Ammon's horn (tissue), 1 donor: ENCODE data around the gene USF2.

Experiments used
- DNase-seq: peaks from one replicate; pipeline ENCODE4 v3.0.0-alpha.2; 2016; ENCODE audit warnings: low spot score

Gene USF2

DNA sequence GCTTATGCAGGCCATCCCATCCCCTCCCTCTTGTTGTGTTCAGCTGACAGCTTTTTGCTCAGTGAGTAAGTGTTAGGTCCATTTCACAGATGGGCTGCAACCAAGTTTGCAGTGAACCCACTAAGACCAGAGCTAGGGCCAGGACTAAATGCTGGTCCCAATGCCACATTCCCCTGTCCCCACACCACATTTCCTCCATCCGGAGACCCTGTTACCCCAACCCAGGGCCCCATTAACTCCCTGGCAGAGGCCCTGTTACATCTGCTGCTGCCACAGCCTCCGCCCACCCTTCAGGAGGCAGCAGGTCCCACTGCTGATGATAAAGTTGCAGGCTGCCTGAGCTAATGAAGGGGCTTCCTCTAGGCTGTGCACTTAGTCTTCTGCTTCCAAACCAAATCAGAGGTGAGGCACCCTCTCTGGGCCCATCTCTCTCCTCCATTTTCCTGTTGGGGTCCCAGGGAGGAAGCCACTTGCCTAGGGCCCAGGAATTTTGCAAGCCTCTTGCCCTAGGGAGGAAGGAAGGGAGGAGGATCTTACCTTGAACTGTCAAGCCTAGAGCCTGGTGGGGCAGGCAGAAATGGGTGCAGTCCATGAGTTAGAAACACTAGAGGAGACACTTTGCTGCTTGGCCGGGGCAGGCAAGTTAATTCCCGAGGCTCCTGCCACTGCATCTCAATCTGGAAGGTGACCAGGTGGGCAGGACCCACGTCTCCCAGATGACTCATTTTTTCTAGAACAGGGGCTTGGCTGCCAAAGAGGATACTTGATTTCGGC is 3.4 kb upstream of the USF2 start:
- no peak for DNase-seq

DNA sequence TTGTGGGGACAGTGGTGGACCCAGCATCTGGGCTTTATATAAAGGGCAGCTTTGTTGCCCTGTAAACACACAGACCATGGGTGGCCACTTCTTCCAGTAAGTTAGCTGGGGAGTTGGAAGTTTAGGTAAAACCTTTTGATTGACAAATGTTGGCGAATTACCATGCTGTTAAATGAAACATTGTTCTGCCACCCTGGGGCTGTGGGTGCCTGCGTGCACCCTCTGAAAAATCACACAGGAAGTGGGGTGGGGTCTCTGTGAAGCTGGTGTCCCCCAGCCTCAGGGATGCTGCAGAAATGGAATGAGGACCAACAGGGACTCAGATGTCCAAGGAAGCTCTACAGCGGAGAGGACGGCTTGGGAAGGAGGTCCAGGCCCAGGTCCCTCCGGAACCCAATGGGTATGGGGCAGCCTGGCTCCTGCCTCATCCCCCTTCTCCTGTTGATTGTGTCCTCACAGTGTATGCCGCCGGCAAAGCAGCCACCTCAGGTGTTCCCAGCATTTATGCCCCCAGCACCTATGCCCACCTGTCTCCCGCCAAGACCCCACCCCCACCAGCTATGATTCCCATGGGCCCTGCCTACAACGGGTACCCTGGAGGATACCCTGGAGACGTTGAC is 2.8 kb upstream of the USF2 start:
- DNase-seq, result no peak

DNA sequence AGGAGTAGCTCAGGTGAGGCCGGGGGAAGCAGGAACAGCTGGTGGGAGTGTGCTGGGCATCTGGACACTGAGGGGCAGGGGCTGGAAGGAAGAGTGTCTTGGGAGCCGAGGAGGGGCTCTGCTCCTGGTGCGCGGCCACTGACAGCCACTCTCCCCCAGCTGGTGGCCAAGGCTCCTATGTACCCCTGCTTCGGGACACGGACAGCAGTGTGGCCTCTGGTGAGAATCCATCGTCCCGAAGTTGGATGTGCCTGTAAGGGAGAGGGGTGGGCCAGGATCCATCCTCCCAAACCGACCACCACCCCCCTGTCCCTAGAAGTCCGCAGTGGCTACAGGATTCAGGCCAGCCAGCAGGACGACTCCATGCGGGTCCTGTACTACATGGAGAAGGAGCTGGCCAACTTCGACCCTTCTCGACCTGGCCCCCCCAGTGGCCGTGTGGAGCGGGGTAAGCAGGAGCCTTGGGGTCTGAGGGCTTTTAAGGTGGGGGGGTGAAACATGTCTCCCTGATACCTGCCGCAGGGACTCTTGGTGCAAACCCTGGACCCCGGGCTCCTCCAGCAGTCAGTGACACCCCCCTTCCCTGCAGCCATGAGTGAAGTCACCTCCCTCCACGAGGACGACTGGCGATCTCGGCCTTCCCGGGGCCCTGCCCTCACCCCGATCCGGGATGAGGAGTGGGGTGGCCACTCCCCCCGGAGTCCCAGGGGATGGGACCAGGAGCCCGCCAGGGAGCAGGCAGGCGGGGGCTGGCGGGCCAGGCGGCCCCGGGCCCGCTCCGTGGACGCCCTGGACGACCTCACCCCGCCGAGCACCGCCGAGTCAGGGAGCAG is 2.0 kb upstream of the USF2 start:
- DNase-seq, result no peak

DNA sequence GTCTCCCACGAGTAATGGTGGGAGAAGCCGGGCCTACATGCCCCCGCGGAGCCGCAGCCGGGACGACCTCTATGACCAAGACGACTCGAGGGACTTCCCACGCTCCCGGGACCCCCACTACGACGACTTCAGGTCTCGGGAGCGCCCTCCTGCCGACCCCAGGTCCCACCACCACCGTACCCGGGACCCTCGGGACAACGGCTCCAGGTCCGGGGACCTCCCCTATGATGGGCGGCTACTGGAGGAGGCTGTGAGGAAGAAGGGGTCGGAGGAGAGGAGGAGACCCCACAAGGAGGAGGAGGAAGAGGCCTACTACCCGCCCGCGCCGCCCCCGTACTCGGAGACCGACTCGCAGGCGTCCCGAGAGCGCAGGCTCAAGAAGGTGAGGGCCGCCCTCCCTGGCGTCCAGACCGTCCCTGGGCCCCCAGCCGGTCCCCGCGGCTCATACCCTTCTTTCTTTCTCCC is 1.4 kb upstream of the USF2 start:
- peak; percentile 54 for DNase-seq

GRCh38 chr19:35267818-35268535 is 785 bp upstream of the USF2 start:
- peak; percentile 69 for DNase-seq

GRCh38 chr19:35269438-35270117 is 816 bp downstream of the USF2 start:
- DNase-seq, result peak; percentile 91

- no peak for DNase-seq
Observed at GRCh38 chr19:35270381-35270811, 1.6 kb downstream of the USF2 start.

DNA sequence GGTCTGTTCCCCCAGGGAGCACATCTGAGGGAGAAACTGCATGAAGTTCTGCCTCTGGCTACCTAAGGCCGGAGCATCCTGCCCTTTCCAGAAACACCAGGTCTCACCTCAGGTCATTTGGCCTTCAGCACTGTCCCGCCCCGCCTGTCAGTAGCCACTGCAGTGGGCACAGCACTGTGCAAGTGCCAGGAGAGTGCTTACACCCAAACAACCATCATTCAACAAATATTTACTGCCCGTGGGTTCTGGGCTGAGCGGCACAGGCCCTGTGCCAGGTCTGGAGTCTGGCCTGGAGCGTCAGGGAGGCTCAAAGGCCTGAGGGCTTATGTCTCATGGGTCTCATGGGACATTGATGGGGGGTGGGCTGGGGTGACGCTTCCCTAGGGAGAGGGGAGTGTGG is 2.8 kb downstream of the USF2 start:
- DNase-seq, result no peak

GRCh38 chr19:35272122-35272719 is 3.5 kb downstream of the USF2 start:
- peak; percentile 75 for DNase-seq

- no peak for DNase-seq
Observed at GRCh38 chr19:35272954-35273649, 4.3 kb downstream of the USF2 start.

GRCh38 chr19:35273686-35274259 is 5.0 kb downstream of the USF2 start:
- no peak for DNase-seq

DNA sequence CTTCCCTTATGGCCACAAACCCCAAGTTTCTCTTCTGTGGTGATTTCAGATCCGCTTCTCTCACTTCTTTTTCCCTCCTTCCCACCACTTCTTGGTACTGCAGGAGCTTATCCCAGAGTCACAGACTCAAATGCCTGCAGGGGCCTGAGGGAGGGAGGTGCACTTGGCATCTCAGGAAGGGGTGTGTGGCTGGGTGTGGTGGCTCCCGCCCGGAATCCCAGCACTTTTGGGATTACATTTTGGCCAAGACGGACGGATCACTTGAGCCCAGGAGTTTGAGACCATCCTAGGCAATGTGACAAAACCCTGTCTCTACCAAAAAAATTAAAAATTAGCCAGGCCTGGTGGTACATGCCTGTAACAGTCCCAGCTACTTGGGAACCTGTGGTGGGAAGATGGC is 5.6 kb downstream of the USF2 start:
- no peak for DNase-seq

DNA sequence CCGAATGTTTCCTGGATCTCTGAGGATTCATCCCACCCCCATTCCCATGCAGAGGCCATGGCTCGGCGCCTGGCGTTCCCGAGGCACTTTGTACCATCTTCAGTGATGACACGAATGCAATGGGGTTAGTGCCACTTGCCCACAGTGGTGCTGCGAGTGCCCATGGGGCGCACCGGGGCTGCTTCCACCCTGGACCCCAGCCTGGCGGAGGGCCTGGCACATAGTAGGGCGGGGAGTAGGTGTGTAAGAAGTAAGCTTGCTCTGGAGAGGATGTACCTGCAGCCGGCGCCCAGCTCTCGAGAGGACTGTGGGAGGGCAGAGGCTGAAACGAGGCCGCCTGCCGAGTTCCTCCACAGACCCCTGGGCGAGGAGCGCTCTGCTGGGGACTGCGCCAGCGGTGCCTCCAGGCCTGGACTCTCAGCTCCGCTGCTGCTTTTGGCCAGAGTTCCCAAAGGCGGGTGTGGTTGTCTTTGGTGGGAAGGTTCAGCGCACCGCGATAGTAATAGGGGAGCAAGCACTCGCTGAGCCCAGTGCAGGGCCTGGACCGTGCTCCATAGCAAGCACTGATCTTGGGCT is 8.0 kb downstream of the USF2 start:
- DNase-seq, result no peak

GRCh38 chr19:35278578-35279284 is 10.0 kb downstream of the USF2 start:
- peak; percentile 1 for DNase-seq

DNA sequence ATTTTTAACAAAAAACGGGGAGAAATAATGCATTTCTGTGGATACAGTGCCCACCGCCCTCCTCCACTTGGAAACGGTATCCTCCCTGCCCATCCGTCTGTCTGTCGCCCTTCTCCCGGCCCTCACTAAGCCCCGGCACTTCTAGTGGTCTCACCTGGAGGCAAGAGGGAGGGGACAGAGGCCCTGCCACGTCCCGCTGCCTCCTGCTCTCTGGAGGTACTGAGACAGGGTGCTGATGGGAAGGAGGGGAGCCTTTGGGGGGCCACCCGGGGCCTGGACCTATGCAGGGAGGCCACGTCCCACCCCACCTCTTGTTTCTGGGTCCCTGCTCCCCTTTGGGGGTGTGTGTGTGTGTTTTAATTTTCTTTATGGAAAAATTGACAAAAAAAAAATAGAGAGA is 10.6 kb downstream of the USF2 start:
- no peak for DNase-seq

GRCh38 chr19:35279985-35280821 is 11.4 kb downstream of the USF2 start:
- no peak for DNase-seq

- no peak for DNase-seq
Observed at GRCh38 chr19:35281303-35281702, 12.5 kb downstream of the USF2 start.
